Islet precursor cell (in vitro differentiated cells): Measurements from ENCODE around the gene LIG3.
"Not testable (repeated sequence)": the region's sequence is repeated elsewhere in the genome, so short reads cannot be mapped to it uniquely, and the experiment has no call there.

Experiments
- DNase-seq: peaks from one replicate; pipeline ENCODE4 v3.0.0-alpha.2; 2018

LIG3 gene

DNA sequence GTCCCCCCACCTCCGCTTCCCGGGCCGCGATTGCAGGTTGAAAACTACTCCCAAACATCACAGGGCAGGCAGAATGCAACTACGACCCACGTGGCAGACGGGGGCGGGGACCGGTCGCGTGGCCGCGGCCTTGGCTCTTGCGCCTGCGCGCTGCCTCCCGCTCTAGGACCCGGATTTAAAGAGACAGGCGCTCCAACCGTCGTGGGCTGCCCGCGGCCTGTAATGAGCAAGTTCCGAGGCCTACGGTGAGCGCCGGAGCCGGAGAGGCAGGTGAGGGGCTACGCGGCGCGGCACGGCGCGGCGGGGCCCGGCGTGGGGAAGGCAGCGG is at the start of gene LIG3:
Gene LIG3, plus strand, starts transcription at position 160 of the 328 bp plus-strand sequence. CDS start 2,494 bp downstream, outside the sequence.
- DNase-seq: peak; percentile 99

DNA sequence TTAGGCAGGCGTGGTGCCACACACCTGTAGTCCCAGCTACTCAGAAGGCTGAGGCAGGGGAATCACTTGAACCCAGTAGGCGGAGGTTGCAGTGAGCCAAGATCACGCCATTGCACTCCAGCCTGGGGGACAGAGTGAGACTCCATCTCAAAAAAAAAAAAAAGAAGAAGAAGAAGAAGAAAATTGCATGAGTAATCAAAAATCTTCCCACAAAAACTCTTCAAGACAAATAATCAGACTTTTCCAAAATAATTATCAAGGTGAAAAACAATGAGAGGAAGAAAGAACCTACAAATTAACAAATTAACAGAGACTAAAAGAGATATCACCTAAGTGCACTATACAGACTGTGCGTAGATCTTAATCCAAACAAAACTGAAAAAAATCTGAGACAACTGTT is 29.5 kb upstream of the LIG3 start:
- DNase-seq: not testable (repeated sequence)

DNA sequence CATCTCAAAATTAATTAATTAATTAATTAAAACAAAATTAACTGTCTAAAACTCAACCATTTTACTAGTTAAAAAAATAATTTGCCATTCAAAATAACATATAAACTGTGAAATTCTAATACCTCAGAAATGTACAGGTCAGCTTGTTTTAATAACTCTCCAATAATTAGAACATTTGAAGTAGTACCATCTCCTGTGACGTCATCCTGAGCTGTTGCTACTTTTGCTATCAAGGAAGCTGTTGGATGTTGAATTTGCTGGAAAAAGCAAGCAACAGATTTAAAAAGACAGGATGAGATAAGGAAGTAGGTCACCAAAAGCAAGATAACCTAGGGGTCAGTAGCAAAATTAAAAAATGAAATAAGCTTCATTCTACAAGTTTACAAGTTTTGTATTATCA is 21.9 kb upstream of the LIG3 start:
- no peak for DNase-seq

DNA sequence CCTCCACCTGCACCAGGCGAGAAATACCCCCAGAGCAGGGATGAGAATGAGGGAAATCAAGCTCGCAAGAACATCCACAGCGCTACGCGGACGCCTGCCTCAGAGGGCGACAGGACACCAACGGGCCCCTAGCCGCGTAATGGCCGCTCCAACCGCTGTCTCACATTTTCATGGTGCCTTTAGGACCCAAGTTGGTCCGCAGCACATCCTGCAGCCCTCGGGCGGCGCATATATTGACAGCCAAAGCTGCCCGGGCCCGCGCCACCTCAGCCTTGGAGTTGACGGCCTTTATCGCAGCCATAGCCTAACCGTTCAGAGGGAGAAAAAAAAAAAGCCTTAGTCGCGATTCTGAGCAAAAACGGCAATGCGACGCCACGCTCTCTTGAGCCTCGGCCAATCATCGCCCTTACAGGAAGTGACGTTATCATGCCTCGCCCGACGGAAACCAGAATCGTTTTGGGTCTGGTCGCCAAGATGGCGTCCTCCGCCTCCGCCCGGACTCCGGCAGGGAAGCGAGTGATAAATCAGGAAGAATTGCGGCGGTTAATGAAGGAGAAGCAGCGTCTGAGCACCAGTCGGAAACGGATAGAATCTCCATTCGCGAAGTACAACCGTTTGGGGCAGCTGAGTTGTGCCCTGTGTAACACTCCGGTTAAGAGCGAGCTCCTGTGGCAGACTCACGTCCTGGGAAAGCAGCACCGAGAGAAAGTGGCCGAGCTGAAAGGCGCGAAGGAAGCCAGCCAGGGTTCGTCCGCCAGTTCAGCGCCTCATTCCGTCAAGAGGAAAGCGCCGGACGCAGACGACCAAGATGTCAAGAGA is 19.0 kb upstream of the LIG3 start, which contains the start of the genes CCT6B and ZNF830:
Gene CCT6B, minus strand, starts transcription at position 368 of the 819 bp plus-strand sequence. Its CDS starts 67 bp downstream, at position 301.
Gene ZNF830, plus strand, starts transcription at position 448 of the 819 bp plus-strand sequence. Its CDS starts 27 bp downstream, at position 475.
- DNase-seq: peak; percentile 97

DNA sequence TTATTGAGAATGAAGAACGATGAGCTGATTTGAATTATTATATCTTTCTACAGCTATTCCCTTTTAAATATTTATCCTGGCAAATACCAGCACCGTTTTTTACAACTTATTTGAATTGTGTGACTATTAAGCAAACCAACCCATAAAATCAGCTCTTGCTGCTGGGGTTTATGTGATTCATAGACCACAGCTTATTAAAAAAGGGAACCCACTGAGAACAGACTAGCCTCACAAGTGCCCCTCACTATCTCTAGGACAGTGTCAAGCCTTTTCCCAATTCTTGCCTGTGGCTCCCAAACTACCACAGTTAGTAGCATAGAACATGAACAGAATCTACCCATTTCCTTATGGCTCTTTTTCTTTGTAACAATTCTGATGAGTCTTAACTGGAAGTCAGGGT is 6.1 kb upstream of the LIG3 start:
- DNase-seq: no peak

DNA sequence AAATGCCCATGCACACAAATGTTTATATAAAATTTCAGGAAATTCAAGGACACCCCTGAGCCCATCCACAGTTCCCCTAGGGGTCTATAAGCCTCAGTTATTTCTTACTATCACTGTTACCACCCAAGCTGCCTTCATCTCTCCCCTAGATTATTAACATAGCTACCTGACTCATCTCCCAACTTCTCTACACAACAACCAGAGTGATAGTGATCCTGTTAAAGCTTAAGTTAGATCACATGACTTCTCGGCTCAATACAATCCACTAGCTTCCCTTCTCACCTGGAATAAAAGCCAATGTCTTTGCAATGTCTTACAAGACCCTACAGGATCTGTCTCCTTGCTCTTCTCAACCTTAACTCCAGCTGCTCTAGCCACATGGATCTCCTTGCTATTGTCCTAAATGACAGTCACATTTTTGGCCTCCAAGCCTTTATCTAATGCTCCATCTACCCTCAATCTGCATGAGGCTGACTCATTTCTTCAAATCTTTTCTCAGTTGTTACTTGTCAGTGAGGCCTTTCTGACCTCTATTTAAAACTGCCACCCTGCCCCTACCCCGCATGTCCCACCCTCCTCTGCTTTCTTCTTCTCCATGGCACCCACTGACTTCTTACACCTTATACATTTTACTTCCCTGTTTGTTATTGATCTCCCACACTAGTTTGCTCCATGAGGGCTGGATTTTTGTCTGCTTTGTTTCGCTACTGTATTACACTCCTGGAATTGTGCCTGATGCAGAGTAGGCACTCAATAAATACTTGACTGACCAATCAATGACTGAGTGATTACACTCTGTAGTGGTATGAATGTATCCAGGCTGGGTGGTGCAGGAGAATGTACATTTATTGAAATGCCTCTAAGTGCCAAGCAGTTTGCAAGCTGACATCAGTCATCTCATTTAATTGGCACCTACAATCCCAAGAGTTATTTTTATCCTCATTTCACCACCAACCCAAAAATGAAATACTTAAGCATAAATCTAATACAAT is 5.2 kb upstream of the LIG3 start:
- DNase-seq: no peak

DNA sequence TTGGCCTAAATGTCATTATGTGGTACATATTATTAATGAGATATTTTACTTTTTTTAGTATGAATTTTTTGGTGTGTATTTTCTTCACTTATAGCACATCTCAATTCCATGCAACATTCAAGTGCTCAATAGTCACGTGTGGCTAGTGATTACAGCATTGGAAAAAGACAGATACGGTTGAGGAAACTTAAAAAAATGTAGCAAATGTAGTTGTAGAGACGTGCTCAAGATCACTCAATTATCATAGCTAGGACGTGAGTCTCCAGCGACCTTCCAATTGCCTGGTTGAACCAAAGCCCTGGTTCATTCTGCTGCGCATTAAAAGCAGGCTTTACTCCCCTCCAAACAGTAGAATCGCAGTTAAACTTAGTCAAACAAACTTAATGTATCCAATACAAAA is 1.2 kb upstream of the LIG3 start:
- DNase-seq: no peak

DNA sequence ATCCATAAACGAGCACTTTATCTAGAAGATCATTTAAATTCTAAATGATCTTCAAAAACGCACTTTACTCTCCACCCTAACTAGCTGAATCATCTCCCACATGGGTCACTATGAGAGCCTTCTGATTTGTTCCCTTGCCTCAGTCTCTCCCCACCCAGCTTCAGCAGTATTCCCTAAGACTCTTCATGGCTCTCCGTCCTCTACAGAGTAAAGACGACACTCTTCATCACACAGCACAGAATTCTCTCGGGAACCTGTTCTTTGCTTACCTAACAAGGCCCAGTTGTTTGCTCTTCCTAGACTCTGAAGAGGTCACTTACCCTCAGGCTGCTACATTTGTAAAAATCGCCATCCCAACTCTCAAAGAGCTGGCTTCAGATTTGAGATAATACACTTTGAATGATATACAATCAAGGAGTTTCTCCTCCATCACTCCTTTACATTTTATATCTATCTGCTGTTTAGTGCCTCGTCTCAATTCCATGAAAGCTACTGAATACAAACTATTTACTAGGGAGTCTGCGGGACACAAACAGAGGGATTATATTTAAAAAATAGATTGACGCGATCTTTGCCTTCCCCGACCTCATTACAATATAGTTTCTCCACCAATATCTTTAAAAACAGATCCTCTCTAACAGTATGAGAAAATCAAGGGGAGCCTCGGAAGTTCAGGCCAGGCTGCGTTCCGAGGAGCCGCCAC is 511 bp upstream of the LIG3 start:
- DNase-seq: no peak

DNA sequence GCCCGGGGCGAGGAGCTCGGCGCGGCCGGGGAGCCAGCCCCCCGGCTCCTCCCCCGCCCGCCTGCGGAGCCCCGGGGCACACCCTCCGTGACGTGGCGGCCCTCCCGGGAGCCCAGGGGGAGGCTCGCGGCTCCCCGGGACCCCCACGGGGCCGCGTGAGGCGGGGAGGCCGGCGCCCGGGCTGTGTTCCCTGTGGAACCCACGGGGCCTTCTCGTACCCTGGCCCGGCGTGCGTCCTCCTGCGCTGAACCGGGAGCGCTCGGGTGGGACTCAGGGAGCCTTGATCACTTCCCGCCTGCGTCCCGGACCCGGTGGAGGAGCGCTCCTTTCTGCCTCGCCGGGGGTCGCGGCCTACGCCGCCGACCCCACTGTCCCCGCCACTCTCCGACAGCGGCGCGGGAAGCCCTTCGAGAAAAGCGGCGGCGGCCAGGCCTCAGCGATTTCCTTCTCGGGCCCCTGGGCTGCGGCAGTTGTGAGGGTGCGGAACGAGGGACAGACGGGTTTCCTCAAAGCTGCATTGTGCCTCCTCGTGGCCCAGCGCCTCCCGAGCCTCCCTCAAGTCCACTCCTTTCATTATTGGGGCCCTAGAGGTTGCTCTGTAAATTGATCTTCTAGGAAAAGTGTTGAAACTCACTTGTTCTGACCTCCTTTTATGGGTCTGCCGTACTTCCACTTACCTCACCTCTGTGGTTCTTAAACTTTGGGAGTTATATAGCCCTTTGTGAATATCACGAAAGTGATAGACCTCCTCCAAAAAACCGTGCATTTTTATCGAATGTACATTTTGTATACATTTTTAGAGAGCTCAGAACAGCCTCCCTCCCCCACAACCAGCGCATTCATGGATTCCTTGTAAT is 597 bp downstream of the LIG3 start:
- peak; percentile 91 for DNase-seq

DNA sequence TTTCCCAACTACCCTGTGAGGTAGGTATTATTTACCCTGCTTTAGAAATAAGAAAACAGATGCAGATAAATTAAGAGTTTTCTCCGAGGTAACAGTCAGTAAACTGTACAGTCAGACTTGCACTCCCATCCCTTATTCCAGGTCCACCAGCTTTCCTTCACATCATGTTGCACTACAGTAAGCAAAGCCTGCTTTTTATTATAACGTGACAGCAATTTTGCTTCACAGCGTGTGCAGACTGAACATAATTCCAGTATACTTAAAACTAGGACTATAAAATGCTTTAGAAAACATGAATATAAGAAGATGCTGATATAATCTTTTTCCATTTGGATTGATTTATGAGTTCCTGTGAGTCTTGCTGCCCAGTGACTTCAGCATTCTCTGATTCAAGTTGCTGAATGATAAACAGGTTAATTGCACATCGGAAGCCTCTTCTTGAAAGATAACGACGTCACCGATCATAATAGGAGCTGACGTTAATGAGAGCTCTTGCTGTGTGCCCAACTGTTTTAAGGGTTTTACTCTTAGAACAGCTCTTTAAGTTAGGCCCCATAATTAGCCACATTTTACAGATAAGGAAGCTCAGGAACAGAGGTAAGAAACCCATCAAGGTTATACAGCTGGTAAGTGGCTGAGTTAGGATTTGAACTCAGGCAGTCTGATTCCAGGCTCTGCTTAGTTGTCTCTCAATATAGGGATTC is 1.4 kb downstream of the LIG3 start:
- DNase-seq: no peak

DNA sequence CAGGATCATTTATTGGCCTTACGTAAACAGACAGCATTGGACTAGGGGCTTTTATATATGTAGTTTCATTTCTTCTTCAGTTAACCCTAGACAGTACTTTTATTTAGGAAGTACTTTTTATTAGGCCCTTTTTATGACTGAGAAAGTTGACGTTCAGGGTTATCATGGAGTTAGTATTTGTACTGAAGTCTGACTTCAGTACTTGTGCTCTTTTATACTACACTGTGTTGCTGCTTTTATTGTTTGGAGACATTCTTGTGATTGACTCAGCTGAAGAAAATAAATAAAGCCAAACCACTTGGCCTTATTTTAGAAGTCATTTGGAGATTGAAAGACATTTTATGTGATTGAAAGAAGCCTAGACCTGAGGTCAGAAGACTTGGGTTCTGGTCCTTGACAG is 6.9 kb downstream of the LIG3 start:
- no peak for DNase-seq

DNA sequence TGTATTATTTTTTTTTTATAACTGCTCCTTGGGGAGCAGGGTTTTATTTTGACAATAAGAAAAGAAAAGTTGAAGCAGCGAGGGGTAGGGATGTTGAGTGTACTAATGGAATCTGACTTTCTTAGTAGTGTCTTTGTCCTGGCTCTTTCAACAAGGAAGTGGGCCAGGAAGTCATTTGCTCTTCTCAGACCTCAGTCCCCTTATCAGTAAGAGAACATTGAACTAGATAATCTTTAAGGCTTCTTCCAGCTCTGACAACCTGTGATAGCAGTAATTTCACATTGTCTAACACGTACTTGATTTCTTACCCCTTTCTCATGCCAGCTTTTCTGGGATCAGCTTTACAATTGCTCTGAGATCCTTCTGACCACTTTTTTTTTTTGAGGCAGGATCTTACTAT is 8.3 kb downstream of the LIG3 start:
- DNase-seq: no peak

DNA sequence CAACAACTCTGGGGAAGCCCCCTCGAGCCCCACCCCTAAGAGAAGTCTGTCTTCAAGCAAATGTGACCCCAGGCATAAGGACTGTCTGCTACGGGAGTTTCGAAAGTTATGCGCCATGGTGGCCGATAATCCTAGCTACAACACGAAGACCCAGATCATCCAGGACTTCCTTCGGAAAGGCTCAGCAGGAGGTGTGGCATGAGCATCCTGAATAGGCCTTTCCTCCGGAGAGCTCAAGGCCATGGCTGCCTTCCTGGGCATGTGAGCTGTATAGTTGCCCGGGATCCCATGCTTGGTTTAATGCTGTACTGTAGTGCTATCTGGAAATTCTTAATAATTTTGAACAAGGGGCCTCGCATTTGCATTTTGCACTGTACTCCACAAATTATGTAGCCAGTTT is 9.2 kb downstream of the LIG3 start:
- no peak for DNase-seq

DNA sequence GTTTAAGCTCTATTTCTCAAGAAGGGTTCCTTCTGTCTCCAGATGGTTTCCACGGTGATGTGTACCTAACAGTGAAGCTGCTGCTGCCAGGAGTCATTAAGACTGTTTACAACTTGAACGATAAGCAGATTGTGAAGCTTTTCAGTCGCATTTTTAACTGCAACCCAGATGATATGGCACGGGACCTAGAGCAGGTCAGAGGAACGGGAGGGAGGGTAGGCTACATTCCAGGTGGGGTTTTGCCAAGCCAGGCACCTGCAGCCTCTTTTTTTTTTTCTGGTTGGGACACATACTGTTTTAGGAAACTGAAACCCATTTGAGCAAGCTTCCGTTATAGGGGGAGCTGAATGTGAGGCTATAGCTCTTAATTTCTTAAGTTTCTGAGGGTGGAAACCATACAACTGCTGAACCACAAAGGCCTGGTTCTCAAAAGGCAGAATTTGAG is 10.6 kb downstream of the LIG3 start:
- DNase-seq: no peak

DNA sequence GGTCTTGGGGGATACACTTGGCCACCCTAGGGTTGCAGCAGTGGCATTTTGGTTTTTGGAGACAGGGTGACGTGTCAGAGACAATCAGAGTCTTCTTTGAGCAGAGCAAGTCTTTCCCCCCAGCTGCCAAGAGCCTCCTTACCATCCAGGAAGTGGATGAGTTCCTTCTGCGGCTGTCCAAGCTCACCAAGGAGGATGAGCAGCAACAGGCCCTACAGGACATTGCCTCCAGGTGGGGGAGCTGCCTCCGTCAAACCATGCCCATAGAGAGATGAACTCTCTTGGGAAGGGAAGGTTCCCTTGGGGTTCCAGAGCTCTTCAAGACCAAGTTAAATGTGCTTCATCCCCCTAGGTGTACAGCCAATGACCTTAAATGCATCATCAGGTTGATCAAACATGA is 11.3 kb downstream of the LIG3 start:
- no peak for DNase-seq

DNA sequence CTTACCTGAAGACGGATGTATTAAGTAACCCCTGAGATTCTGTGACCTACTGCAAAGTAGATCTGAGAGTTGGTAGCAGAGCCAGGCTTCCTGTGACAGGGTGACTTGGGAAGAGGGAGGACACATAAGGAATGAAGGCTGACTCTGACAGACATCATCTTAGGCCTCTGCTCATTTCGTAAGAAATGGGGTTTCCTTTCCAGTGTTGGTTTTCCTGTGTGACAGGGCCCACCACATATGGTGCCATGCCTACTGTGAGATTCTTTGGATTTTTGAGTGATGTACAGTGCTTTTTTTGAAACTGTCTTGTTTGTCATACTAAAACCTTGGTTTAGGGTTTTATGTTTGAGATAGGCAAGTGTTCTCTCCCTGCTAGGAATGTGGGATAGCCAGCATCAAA is 12.7 kb downstream of the LIG3 start:
- no peak for DNase-seq

DNA sequence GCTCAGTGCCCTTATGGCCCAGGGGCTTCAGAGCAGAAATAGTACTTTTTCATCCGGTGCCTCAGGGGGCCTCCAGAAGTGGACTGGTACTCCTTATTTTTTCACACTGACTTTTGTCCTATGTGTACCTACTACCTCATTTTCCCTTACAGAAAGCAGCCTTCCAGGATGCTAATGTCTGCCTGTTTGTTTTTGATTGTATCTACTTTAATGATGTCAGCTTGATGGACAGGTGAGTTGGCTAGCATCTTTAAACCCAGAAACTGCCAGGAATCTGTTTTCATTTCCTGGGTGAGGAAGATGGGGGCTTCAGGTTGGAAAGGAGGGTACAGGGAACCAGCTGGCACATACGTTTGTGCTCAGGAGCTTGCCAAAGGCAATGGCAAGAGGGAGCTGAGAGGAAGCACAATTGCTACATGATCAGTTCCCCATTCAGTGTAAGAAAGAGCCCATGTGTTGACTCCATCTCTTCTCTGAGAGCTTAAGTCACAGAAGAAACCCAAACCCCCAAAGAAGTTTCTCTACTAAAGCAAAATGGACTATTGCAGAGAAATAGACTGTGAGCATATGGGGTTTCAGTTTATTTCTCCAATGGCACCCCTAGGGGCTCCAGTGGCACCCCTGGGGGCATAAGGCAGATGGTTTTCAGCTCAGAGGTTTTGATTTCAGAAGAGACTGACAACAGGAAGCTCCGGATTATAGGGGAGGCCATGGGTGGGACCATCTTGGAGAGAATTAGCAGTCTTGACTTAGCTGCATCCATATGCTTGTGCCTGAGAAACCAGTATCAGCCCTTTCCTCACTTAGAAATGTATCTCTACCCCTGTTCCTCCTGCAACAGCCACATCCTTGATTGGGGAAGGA is 16.3 kb downstream of the LIG3 start:
- no peak for DNase-seq

DNA sequence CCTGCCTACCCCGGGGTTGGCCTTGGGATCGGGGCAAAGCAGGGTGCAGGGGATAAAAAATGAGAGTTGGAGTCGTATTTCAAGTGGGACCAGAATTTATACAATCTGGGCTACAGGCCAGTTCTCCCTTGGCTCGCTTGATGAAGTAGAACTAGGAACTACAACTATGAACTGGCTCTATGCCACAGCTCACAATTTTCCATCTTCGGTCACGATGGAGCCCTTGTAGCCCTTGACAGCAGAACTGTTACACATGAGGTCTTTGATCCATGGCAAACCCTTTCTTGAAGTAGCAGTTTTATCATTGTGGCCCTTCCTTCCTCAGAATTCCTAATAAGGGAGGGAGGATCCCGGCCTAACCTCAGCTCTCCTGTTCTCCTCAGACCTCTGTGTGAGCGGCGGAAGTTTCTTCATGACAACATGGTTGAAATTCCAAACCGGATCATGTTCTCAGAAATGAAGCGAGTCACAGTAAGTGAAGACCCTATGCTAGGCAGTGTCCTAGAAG is 17.1 kb downstream of the LIG3 start:
- DNase-seq: peak; percentile 36

DNA sequence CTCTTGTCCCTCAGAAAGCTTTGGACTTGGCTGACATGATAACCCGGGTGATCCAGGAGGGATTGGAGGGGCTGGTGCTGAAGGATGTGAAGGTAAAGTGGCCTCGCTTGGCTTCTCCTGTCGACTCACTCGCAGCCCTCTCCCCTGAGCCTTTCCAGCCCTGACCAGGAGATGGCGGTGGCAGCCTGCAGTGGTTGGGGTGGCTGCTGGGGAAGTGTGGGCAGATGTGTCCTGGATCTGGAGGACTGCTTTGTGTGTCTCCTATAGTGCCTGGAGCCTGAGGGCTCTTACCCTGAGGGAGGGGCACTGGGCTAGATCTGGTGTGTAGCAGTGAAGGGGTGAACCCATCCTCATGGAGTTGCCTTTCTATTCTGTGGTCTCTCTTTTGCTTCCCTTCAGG is 17.9 kb downstream of the LIG3 start:
- DNase-seq: peak; percentile 94

DNA sequence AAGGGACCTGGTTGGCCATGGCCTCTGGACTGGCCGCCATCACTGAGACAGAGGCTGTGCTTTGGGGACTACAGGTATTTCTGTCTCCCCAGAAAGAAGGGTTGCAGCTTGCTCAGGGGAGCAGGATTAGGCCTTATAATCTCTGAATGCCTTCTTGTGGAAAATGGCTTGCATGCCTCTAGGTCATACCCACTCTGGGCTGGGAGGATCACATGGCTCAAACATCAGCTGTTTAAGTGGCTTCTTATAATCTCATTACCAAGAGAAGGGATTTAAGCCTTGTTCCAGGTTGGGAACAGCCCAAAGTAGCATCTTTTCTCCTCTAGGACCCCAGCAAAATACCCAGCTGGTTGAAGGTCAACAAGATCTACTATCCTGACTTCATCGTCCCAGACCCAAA is 19.1 kb downstream of the LIG3 start:
- peak; percentile 33 for DNase-seq
